H9 (cell line): ENCODE results near the gene IL16. TPM values are rescaled to one million over a fixed set of nuclear protein-coding genes. Genes with fewer than 3 reads are reported as not detected.

Experiments used
- DNase-seq: peaks from one replicate; pipeline ENCODE4 v3.0.0-alpha.2; 2017
- H2AFZ ChIP-seq: one replicate; pipeline ENCODE4 v1.6.1; 2013; ENCODE audit warnings: mild to moderate bottlenecking, low read length, control low read depth, moderate library complexity
- H2AK5ac ChIP-seq: 2 replicates; pipeline ENCODE4 v1.6.1; 2013; ENCODE audit warnings: low read length, control low read depth, mixed read lengths; ENCODE audit not compliant: insufficient read length
- H2BK120ac ChIP-seq: one replicate; pipeline ENCODE4 v1.6.1; 2013; ENCODE audit warnings: low read depth, mild to moderate bottlenecking, low read length, control low read depth, inconsistent platforms; ENCODE audit not compliant: poor library complexity, severe bottlenecking
- H2BK12ac ChIP-seq: 2 replicates; pipeline ENCODE4 v1.6.1; 2013; ENCODE audit warnings: low read length, control low read depth, mixed read lengths, low read depth; ENCODE audit not compliant: insufficient read length
- H2BK15ac ChIP-seq: 2 replicates; pipeline ENCODE4 v1.6.1; 2013; ENCODE audit warnings: low read depth, low read length, control low read depth
- H2BK20ac ChIP-seq: one replicate; pipeline ENCODE4 v1.6.1; 2013; ENCODE audit warnings: low read depth, mild to moderate bottlenecking, low read length, control low read depth, inconsistent platforms; ENCODE audit not compliant: poor library complexity, severe bottlenecking
- H2BK5ac ChIP-seq: 2 replicates; pipeline ENCODE4 v1.6.1; 2013; ENCODE audit warnings: low read length, control low read depth, mixed read lengths; ENCODE audit not compliant: insufficient read length
- H3K14ac ChIP-seq: 2 replicates; pipeline ENCODE4 v1.6.1; 2013; ENCODE audit warnings: low read length, control low read depth; ENCODE audit not compliant: insufficient read depth
- H3K18ac ChIP-seq: 2 replicates; pipeline ENCODE4 v1.6.1; 2013; ENCODE audit warnings: low read depth, mild to moderate bottlenecking, mixed read lengths, low read length, control low read depth; ENCODE audit not compliant: insufficient read length
- H3K23ac ChIP-seq: 2 replicates; pipeline ENCODE4 v1.6.1; 2013; ENCODE audit warnings: low read length, control low read depth, mixed read lengths, low read depth; ENCODE audit not compliant: insufficient read length
- H3K23me2 ChIP-seq: 2 replicates; pipeline ENCODE4 v1.6.1; 2013; ENCODE audit warnings: low read depth, mild to moderate bottlenecking, mixed read lengths, low read length, control low read depth; ENCODE audit not compliant: insufficient read length, poor library complexity, severe bottlenecking
- H3K27ac ChIP-seq: 2 replicates; pipeline ENCODE4 v1.5.1; 2013; ENCODE audit warnings: low read length, control low read depth, mixed read lengths, low read depth; ENCODE audit not compliant: insufficient read length
- H3K27me3 ChIP-seq: 2 replicates; pipeline ENCODE4 v1.6.1; 2013; ENCODE audit warnings: low read length, control low read depth, inconsistent platforms; ENCODE audit not compliant: insufficient read depth
- H3K4ac ChIP-seq: 2 replicates; pipeline ENCODE4 v1.6.1; 2013; ENCODE audit warnings: low read depth, mild to moderate bottlenecking, control low read depth, inconsistent platforms, low read length, moderate library complexity
- H3K4me1 ChIP-seq: 2 replicates; pipeline ENCODE4 v1.6.1; 2013; ENCODE audit warnings: low read length, control low read depth, inconsistent platforms; ENCODE audit not compliant: insufficient read depth
- H3K4me2 ChIP-seq: 2 replicates; pipeline ENCODE4 v1.6.1; 2013; ENCODE audit warnings: low read length, control low read depth, mixed read lengths; ENCODE audit not compliant: insufficient read length, insufficient read depth
- H3K56ac ChIP-seq: 2 replicates; pipeline ENCODE4 v1.6.1; 2013; ENCODE audit warnings: low read depth, mild to moderate bottlenecking, mixed read lengths, low read length, control low read depth; ENCODE audit not compliant: insufficient read length
- H3K79me1 ChIP-seq: 2 replicates; pipeline ENCODE4 v1.6.1; 2013; ENCODE audit warnings: low read depth, mild to moderate bottlenecking, moderate library complexity, low read length, control low read depth, inconsistent platforms; ENCODE audit not compliant: insufficient read depth, poor library complexity, severe bottlenecking
- H3K79me2 ChIP-seq: 2 replicates; pipeline ENCODE4 v1.6.1; 2013; ENCODE audit warnings: low read length, control low read depth, inconsistent platforms; ENCODE audit not compliant: insufficient read depth
- H3K9ac ChIP-seq: 2 replicates; pipeline ENCODE4 v1.6.1; 2013; ENCODE audit warnings: low read length, control low read depth, mixed read lengths; ENCODE audit not compliant: insufficient read length; ENCODE audit errors: extremely low read depth
- H3K9me3 ChIP-seq: one replicate; pipeline ENCODE4 v1.6.1; 2013; ENCODE audit warnings: low read depth, low read length, inconsistent platforms; ENCODE audit not compliant: control insufficient read depth
- H3T11ph ChIP-seq: one replicate; pipeline ENCODE4 v1.6.1; 2013; ENCODE audit warnings: mild to moderate bottlenecking, low read length, control low read depth, inconsistent platforms
- H4K20me1 ChIP-seq: one replicate; pipeline ENCODE4 v1.6.1; 2013; ENCODE audit not compliant: control insufficient read depth, insufficient read length, insufficient read depth
- H4K5ac ChIP-seq: 2 replicates; pipeline ENCODE4 v1.6.1; 2013; ENCODE audit warnings: low read depth, mild to moderate bottlenecking, mixed read lengths, low read length, control low read depth; ENCODE audit not compliant: insufficient read length
- H4K8ac ChIP-seq: replicated peaks from 2 replicates; pipeline ENCODE4 v1.6.1; 2013; ENCODE audit warnings: low read length, control low read depth, mixed read lengths, low read depth; ENCODE audit not compliant: insufficient read length
- H4K91ac ChIP-seq: 2 replicates; pipeline ENCODE4 v1.6.1; 2013; ENCODE audit warnings: low read depth, mild to moderate bottlenecking, moderate library complexity, mixed read lengths, low read length, control low read depth; ENCODE audit not compliant: insufficient read length
- H3K27ac Mint-ChIP-seq, 3 experiments: 2 replicates in 2 of 3; 3 replicates in 1 of 3; pipeline ENCODE4 v1.8.0; 2020 to 2021; ENCODE audit warnings: mixed read lengths in 3 of 3, mild to moderate bottlenecking in 1 of 3, moderate library complexity in 1 of 3
- H3K27me3 Mint-ChIP-seq: 2 replicates; pipeline ENCODE4 v1.8.0; 2021; ENCODE audit warnings: low read depth, mild to moderate bottlenecking, moderate library complexity, mixed read lengths
- H3K36me3 Mint-ChIP-seq, 3 experiments: 2 replicates in 2 of 3; 3 replicates in 1 of 3; pipeline ENCODE4 v1.8.0; 2020 to 2021; ENCODE audit warnings: low read depth in 3 of 3, mixed read lengths in 3 of 3; ENCODE audit not compliant: insufficient read depth in 1 of 3
- H3K4me1 Mint-ChIP-seq, 2 experiments: 2 replicates each; pipeline ENCODE4 v1.8.0; 2020; ENCODE audit warnings: mixed read lengths in 2 of 2
- H3K4me3 Mint-ChIP-seq, 2 experiments: 2 replicates in 1 of 2; 3 replicates in 1 of 2; pipeline ENCODE4 v1.8.0; 2020 to 2021; ENCODE audit warnings: mild to moderate bottlenecking in 2 of 2, mixed read lengths in 2 of 2, moderate library complexity in 1 of 2
- H3K9me3 Mint-ChIP-seq, 2 experiments: 2 replicates in 1 of 2; 3 replicates in 1 of 2; pipeline ENCODE4 v1.8.0; 2020; ENCODE audit warnings: mild to moderate bottlenecking in 2 of 2, mixed read lengths in 2 of 2, moderate library complexity in 1 of 2
- CTCF ChIP-seq: fragments of 200-600 bp; sonication (generic); conservative IDR thresholded peaks from 3 replicates; pipeline ENCODE4 v1.8.0; 2021; ENCODE audit warnings: antibody characterized with exemption, mild to moderate bottlenecking
- WGBS: extraction: QIAGEN DNeasy Blood & Tissue Kit; methylation state at CpG from one replicate; pipeline ENCODE4 v1.1.7; 2013; ENCODE audit warnings: missing lambda C conversion rate, low lambda C conversion rate, mixed read lengths; ENCODE audit not compliant: insufficient read length; ENCODE audit errors: extremely low coverage; 5-methylcytosine and 5-hydroxymethylcytosine counted together
- total RNA-seq: library from RNA; stranded (reverse); gene quantifications from 2 replicates; pipeline ENCODE4 v1.2.1, GENCODE V29; 2021

The IL16 gene
- total RNA-seq, 1 experiment from 2014 or later: 0.28 TPM

- H3K27ac Mint-ChIP-seq: peak overlapping the region in 1 of 3 experiments; percentile 42; a peak in 2 of 7 replicates
- no peak for TF ChIP-seq CTCF
- Histone ChIP-seq H2BK15ac (no peak overlapping the region), H3K79me2 (no peaks in the 10 kb centered on the region), H2BK12ac (no peak overlapping the region), H3K23ac (no peak overlapping the region), H3K18ac (no peak overlapping the region), H3K14ac (no peak overlapping the region), H3T11ph (no peak overlapping the region), H3K9ac (no peak overlapping the region), H2BK120ac (no peak overlapping the region), H3K56ac (no peak overlapping the region), H4K8ac (no peak overlapping the region), H3K4me2 (no peak overlapping the region), H2AFZ (no peak overlapping the region), H3K4ac (no peak overlapping the region), H4K20me1 (no peaks in the 10 kb centered on the region), H4K5ac (no peak overlapping the region), H3K79me1 (no peaks in the 10 kb centered on the region), H3K27me3 (no peaks in the 10 kb centered on the region), H2BK20ac (no peak overlapping the region), H3K27ac (no peak overlapping the region), H3K23me2 (no peaks in the 10 kb centered on the region), H2AK5ac (no peak overlapping the region), H2BK5ac (no peak overlapping the region), H3K9me3 (no peaks in the 10 kb centered on the region), H3K4me1 (no peaks in the 10 kb centered on the region), H4K91ac (no peak overlapping the region)
- H3K9me3 Mint-ChIP-seq: no peaks in the 10 kb centered on the region
- H3K4me3 Mint-ChIP-seq: no peak overlapping the region
- no CpG with 5 or more reads among the region's 9 CpGs for WGBS
- DNase-seq: no peak
- 0 out of 4 replicates have a peak, but pooled peaks cover 2 to 3% of the 10 kb centered on the region in 2 experiments for H3K4me1 Mint-ChIP-seq
- no peaks in the 10 kb centered on the region; the same call in 1 of the 2 replicates for H3K27me3 Mint-ChIP-seq
- H3K36me3 Mint-ChIP-seq: no peaks in the 10 kb centered on the region
These were observed 141.1 kb downstream of the IL16 start for GRCh38 chr15:81337713-81338157.
